ENCODE results near the gene C6orf163. TPM values are rescaled to one million over a fixed set of nuclear protein-coding genes. Genes with fewer than 3 reads are reported as not detected.

The C6orf163 gene
- total and polyA plus RNA-seq, 8 donors: 0.58 to 10.3 (median 1.9) TPM

GRCh38 chr6:87356181-87356580 is 11.6 kb downstream of the C6orf163 start:
- intact Hi-C loops (cut with DNase I; ENCODE audit: low total_unique reads): no loop called here
- Histone ChIP-seq H3K36me3 (no peaks in the 10 kb centered on the region), H3K9me3 (no peaks in the 10 kb centered on the region), H3K27me3 (no peaks in the 10 kb centered on the region), H3K27ac (no peak overlapping the region), H3K4me1 (no peaks in the 10 kb centered on the region), H3K4me3 (no peak overlapping the region)
- TF ChIP-seq POLR2AphosphoS5 (IDR thresholded peaks at IDR 0.05) (no peak), CTCF (IDR thresholded peaks at IDR 0.05) (no peak), POLR2A (IDR thresholded peaks at IDR 0.05) (no peak), EP300 (IDR thresholded peaks at IDR 0.05) (no peak)
- 89 to 95% (median 92%) methylated on average over 4 of the region's 4 CpGs for WGBS, 5 donors
- no peak for DNase-seq

- 88 to 99% (median 93%) methylated on average over 3 of the region's 3 CpGs for WGBS, 5 donors
- no peak for DNase-seq
- TF ChIP-seq POLR2AphosphoS5 (IDR thresholded peaks at IDR 0.05) (no peak), POLR2A (IDR thresholded peaks at IDR 0.05) (no peak), EP300 (IDR thresholded peaks at IDR 0.05) (no peak), CTCF (IDR thresholded peaks at IDR 0.05) (no peak)
Observed at GRCh38 chr6:87357479-87358196, 13.0 kb downstream of the C6orf163 start.

GRCh38 chr6:87364602-87365252 is 20.1 kb downstream of the C6orf163 start:
- no peak overlapping the region for H3K4me3 ChIP-seq

More at GRCh38 chr6:87357479-87358196, 13.0 kb downstream of the C6orf163 start:
- Histone ChIP-seq H3K4me1 (no peaks in the 10 kb centered on the region), H3K27ac (no peak overlapping the region), H3K27me3 (no peaks in the 10 kb centered on the region), H3K4me3 (no peak overlapping the region), H3K36me3 (no peaks in the 10 kb centered on the region), H3K9me3 (no peaks in the 10 kb centered on the region)
- intact Hi-C loops (cut with DNase I; ENCODE audit: low total_unique reads): no loop called here

More at GRCh38 chr6:87364602-87365252, 20.1 kb downstream of the C6orf163 start:
- no peaks in the 10 kb centered on the region for H3K36me3 ChIP-seq
- TF ChIP-seq EP300 (IDR thresholded peaks at IDR 0.05): no peak
- TF ChIP-seq CTCF (IDR thresholded peaks at IDR 0.05): no peak
- no peak for TF ChIP-seq POLR2A (IDR thresholded peaks at IDR 0.05)
- no peak for TF ChIP-seq POLR2AphosphoS5 (IDR thresholded peaks at IDR 0.05)
- no peak for DNase-seq
- peaks cover 0 to 12% (median 10%) of the 10 kb centered on the region in 4 donors for H3K9me3 ChIP-seq
- H3K27ac ChIP-seq: no peak overlapping the region
- intact Hi-C loops (cut with DNase I; ENCODE audit: low total_unique reads): no loop called here
- no peaks in the 10 kb centered on the region for H3K27me3 ChIP-seq
- WGBS, 5 donors: 79 to 90% (median 82%) methylated on average over 5 of the region's 5 CpGs
- H3K4me1 ChIP-seq: no peaks in the 10 kb centered on the region
